ENCODE results near the gene EYS. TPM values are rescaled to one million over a fixed set of nuclear protein-coding genes. Genes with fewer than 3 reads are reported as not detected.

EYS gene
- total and polyA plus RNA-seq, 9 of the 15 experiments (the other 6 are each of a cell fraction or from before 2014, with no cell fraction given), result 0.03 to 0.36 (median 0.10) TPM; not detected in 2

DNA sequence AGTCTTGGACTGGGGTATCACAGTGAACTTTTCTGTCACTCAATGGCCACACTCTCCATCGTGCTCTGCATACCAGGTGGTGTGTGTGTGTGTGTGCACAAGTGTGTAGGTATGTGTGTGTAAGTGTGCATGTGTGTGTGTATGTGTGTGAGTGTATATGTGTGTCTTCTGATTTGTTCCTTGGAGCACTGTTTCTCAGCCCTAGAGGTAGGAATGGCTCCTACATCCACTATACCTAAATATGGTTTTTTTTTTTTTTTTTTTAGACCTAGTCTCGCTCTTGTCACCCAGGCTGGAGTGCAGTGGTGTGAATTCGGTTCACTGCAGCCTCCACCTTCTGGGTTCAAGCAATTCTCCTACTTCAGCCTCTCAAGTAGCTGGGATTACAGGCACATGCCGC is 1834.8 kb downstream of the EYS start:
- DNase-seq (ENCODE audit: extremely low read depth in 1 of 4, low spot score in 3 of 4) (no peak), FAIRE-seq (no peak), ATAC-seq (no peak)
- TF ChIP-seq, protein P1, sequence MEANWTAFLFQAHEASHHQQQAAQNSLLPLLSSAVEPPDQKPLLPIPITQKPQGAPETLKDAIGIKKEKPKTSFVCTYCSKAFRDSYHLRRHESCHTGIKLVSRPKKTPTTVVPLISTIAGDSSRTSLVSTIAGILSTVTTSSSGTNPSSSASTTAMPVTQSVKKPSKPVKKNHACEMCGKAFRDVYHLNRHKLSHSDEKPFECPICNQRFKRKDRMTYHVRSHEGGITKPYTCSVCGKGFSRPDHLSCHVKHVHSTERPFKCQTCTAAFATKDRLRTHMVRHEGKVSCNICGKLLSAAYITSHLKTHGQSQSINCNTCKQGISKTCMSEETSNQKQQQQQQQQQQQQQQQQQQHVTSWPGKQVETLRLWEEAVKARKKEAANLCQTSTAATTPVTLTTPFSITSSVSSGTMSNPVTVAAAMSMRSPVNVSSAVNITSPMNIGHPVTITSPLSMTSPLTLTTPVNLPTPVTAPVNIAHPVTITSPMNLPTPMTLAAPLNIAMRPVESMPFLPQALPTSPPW (CRISPR knock-in tag; IDR thresholded peaks at IDR 0.05), result no peak
- no peak for TF ChIP-seq NCOA4 (IDR thresholded peaks at IDR 0.05; ENCODE audit: partially characterized antibody)
- no peak overlapping the region for H3K4me3 ChIP-seq
- in situ Hi-C loops (cut with MboI) (no loop called here), intact Hi-C loops (cut with micrococcal nuclease) (no loop called here)
- no peaks in the 10 kb centered on the region for H3K79me2 ChIP-seq (ENCODE audit: control insufficient read depth, insufficient read depth, low read length)
- 0% methylated on average over 2 of the region's 4 CpGs for WGBS (ENCODE audit: insufficient coverage, low coverage, missing lambda C conversion rate)
- no peak overlapping the region for H3K27ac ChIP-seq (ENCODE audit: extremely low read depth, low read depth, low read length)
- no peak overlapping the region for H3K4me2 ChIP-seq (ENCODE audit: insufficient read depth, low read length)
- H4K20me1 ChIP-seq (replicated peaks; ENCODE audit: control insufficient read depth, insufficient read depth, low read length), result no peaks in the 10 kb centered on the region
- no peaks in the 10 kb centered on the region for H3K27me3 ChIP-seq (ENCODE audit: control insufficient read depth in 2 of 2, insufficient read depth in 2 of 2, low read length in 2 of 2)
- no peaks in the 10 kb centered on the region for H3K9me1 ChIP-seq (ENCODE audit: control insufficient read depth, insufficient read depth, low read length)
- H3K36me3 ChIP-seq (ENCODE audit: control insufficient read depth, insufficient read depth, low read length), result no peaks in the 10 kb centered on the region
- no TSS peak for BruUV-seq (replicated peaks)
- ChIA-PET POLR2A (no interaction called here), CTCF (ENCODE audit: low intra/inter-chr PET ratio) (no interaction called here)
- H3K9me3 ChIP-seq (replicated peaks; ENCODE audit: control insufficient read depth, insufficient read depth, low read depth, low read length), result no peaks in the 10 kb centered on the region
- no peaks in the 10 kb centered on the region for H3K4me1 ChIP-seq (replicated peaks in 1 of 2; ENCODE audit: control insufficient read depth in 2 of 2, insufficient read depth in 2 of 2, low read length in 2 of 2)
- H3K9ac ChIP-seq (ENCODE audit: insufficient read depth in 1 of 2, low read depth in 2 of 2, low read length in 2 of 2), result no peak overlapping the region
- no peak overlapping the region for H2AFZ ChIP-seq (ENCODE audit: low read depth, low read length)

DNA sequence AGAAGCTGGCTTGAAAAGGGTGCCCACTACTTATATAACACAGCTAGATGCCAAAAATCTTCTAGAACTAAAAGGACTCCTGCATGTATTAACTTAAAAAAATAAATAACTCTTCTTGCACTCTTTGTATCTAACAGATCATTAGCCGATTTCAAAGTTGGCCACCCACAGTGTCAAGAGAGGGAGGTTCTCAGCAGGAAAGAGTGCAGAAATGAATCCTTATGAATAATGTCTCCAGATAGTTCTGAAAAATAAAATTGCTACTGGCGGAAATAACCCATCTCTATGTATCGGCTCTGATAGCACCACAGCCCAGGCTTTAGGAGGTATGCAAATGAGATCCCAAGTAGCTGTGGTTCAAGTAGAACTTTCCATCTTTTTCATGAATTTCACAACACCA is 1838.7 kb downstream of the EYS start:
- no peaks in the 10 kb centered on the region for H3K9me3 ChIP-seq (replicated peaks; ENCODE audit: control insufficient read depth, insufficient read depth, low read depth, low read length)
- no peaks in the 10 kb centered on the region for H4K20me1 ChIP-seq (replicated peaks; ENCODE audit: control insufficient read depth, insufficient read depth, low read length)
- H3K9ac ChIP-seq (ENCODE audit: insufficient read depth in 1 of 2, low read depth in 2 of 2, low read length in 2 of 2), result no peak overlapping the region
- no peaks in the 10 kb centered on the region for H3K4me1 ChIP-seq (replicated peaks in 1 of 2; ENCODE audit: control insufficient read depth in 2 of 2, insufficient read depth in 2 of 2, low read length in 2 of 2)
- H2AFZ ChIP-seq (ENCODE audit: low read depth, low read length), result no peak overlapping the region
- no peaks in the 10 kb centered on the region for H3K27me3 ChIP-seq (ENCODE audit: control insufficient read depth in 2 of 2, insufficient read depth in 2 of 2, low read length in 2 of 2)
- no peaks in the 10 kb centered on the region for H3K36me3 ChIP-seq (ENCODE audit: control insufficient read depth, insufficient read depth, low read length)
- intact Hi-C loops (cut with micrococcal nuclease) (no loop called here), in situ Hi-C loops (cut with MboI) (no loop called here)
- TF ChIP-seq CCAR2 (IDR thresholded peaks at IDR 0.05; ENCODE audit: low read depth, low read length) (no peak), TARDBP (IDR thresholded peaks at IDR 0.05) (no peak), TBP (optimal IDR thresholded peaks at IDR 0.05; ENCODE audit: low read depth, low read length) (no peak)
- TF ChIP-seq, protein P2, sequence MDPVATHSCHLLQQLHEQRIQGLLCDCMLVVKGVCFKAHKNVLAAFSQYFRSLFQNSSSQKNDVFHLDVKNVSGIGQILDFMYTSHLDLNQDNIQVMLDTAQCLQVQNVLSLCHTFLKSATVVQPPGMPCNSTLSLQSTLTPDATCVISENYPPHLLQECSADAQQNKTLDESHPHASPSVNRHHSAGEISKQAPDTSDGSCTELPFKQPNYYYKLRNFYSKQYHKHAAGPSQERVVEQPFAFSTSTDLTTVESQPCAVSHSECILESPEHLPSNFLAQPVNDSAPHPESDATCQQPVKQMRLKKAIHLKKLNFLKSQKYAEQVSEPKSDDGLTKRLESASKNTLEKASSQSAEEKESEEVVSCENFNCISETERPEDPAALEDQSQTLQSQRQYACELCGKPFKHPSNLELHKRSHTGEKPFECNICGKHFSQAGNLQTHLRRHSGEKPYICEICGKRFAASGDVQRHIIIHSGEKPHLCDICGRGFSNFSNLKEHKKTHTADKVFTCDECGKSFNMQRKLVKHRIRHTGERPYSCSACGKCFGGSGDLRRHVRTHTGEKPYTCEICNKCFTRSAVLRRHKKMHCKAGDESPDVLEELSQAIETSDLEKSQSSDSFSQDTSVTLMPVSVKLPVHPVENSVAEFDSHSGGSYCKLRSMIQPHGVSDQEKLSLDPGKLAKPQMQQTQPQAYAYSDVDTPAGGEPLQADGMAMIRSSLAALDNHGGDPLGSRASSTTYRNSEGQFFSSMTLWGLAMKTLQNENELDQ (CRISPR knock-in tag; IDR thresholded peaks at IDR 0.05; ENCODE audit: borderline replicate concordance), result no peak
- POLR2A ChIA-PET, result no interaction called here
- no peaks in the 10 kb centered on the region for H3K9me1 ChIP-seq (ENCODE audit: control insufficient read depth, insufficient read depth, low read length)
- CTCF ChIA-PET (ENCODE audit: low intra/inter-chr PET ratio), result no interaction called here
- no peak overlapping the region for H3K27ac ChIP-seq (ENCODE audit: extremely low read depth, low read depth, low read length)
- no peak for ATAC-seq
- BruUV-seq (replicated peaks), result no TSS peak
- 0% methylated on average over 3 of the region's 3 CpGs for WGBS (ENCODE audit: insufficient coverage, low coverage, missing lambda C conversion rate)
- no peaks in the 10 kb centered on the region for H3K79me2 ChIP-seq (ENCODE audit: control insufficient read depth, insufficient read depth, low read length)
- H3K4me3 ChIP-seq, result no peak overlapping the region
- DNase-seq (ENCODE audit: extremely low read depth in 1 of 4, low spot score in 3 of 4), result no peak
- H3K4me2 ChIP-seq (ENCODE audit: insufficient read depth, low read length), result no peak overlapping the region
- FAIRE-seq, result no peak
